WTC11 (cell line): ENCODE measurements around the gene ENAH. TPM values are rescaled to one million over a fixed set of nuclear protein-coding genes. Genes with fewer than 3 reads are reported as not detected.

ENCODE experiments used
- ATAC-seq: fragments of 200-7000 bp; cut with Tn5 transposase; 2 replicates; pipeline ENCODE4 v1.10.0; 2021; ENCODE audit warnings: mild to moderate bottlenecking, moderate library complexity
- CTCF ChIA-PET: fragments of 300-600 bp; sonication (Branson Sonifier 250); formaldehyde crosslinking; loops from one replicate; lab custom pipeline; 2021; ENCODE audit warnings: antibody characterized with exemption; lab: Charles Lee
- POLR2A ChIA-PET: fragments of 350-600 bp; sonication (Branson Sonifier 250); formaldehyde crosslinking; loops from one replicate; lab custom pipeline; 2021; ENCODE audit warnings: antibody characterized with exemption; lab: Charles Lee
- DNase-seq: peaks from one replicate; pipeline ENCODE4 v3.0.0; 2021; ENCODE audit warnings: low spot score
- H3K27ac Mint-ChIP-seq: 2 replicates; pipeline ENCODE4 v1.8.0; 2021; ENCODE audit warnings: mixed read lengths
- H3K27me3 Mint-ChIP-seq: 2 replicates; pipeline ENCODE4 v1.8.0; 2021; ENCODE audit warnings: low read depth, mild to moderate bottlenecking, moderate library complexity, mixed read lengths
- H3K36me3 Mint-ChIP-seq: 2 replicates; pipeline ENCODE4 v1.8.0; 2021; ENCODE audit warnings: mixed read lengths
- H3K4me1 Mint-ChIP-seq: 2 replicates; pipeline ENCODE4 v1.8.0; 2022; ENCODE audit warnings: mixed read lengths
- H3K4me3 Mint-ChIP-seq: 2 replicates; pipeline ENCODE4 v1.8.0; 2021; ENCODE audit warnings: mild to moderate bottlenecking, moderate library complexity, mixed read lengths
- H3K9me3 Mint-ChIP-seq: 2 replicates; pipeline ENCODE4 v1.8.0; 2021; ENCODE audit warnings: mixed read lengths
- CREM ChIP-seq: sonication (generic); formaldehyde crosslinking; IDR thresholded peaks from 2 replicates; pipeline ENCODE4 v1.8.1; 2022; ENCODE audit warnings: mild to moderate bottlenecking, missing genetic modification reagents, moderate library complexity
- IRF2 ChIP-seq: sonication (generic); formaldehyde crosslinking; IDR thresholded peaks from 2 replicates; pipeline ENCODE4 v1.8.0; 2022; ENCODE audit warnings: low read depth, missing genetic modification reagents, borderline replicate concordance
- MXD4 ChIP-seq: fragments of 250-450 bp; sonication (Bioruptor Pico); IDR thresholded peaks from 2 replicates; pipeline ENCODE4 v1.8.0; 2021; ENCODE audit warnings: mild to moderate bottlenecking, moderate library complexity, borderline replicate concordance
- NFATC4 ChIP-seq: fragments of 250-450 bp; sonication (Bioruptor Pico); IDR thresholded peaks from 2 replicates; pipeline ENCODE4 v1.9.0; 2021; ENCODE audit warnings: mild to moderate bottlenecking
- NFYB ChIP-seq: sonication (generic); formaldehyde crosslinking; conservative IDR thresholded peaks from 2 replicates; pipeline ENCODE4 v1.8.0; 2022; ENCODE audit warnings: low read depth, missing genetic modification reagents
- SP1 ChIP-seq: sonication (generic); formaldehyde crosslinking; conservative IDR thresholded peaks from 2 replicates; pipeline ENCODE4 v1.8.1; 2022; ENCODE audit warnings: missing genetic modification reagents
- TEAD4 ChIP-seq: sonication (generic); formaldehyde crosslinking; IDR thresholded peaks from 2 replicates; pipeline ENCODE4 v1.8.0; 2022; ENCODE audit warnings: mild to moderate bottlenecking, missing genetic modification reagents
- ZBTB21 ChIP-seq: sonication (generic); formaldehyde crosslinking; IDR thresholded peaks from 2 replicates; pipeline ENCODE4 v1.8.1; 2023; ENCODE audit warnings: mild to moderate bottlenecking, missing genetic modification reagents, borderline replicate concordance
- ZNF138 ChIP-seq: sonication (generic); formaldehyde crosslinking; conservative IDR thresholded peaks from 2 replicates; pipeline ENCODE4 v1.8.1; 2022; ENCODE audit warnings: mild to moderate bottlenecking, moderate library complexity, missing genetic modification reagents
- ZNF423 ChIP-seq: fragments of 250-450 bp; sonication (Bioruptor Pico); IDR thresholded peaks from 2 replicates; pipeline ENCODE4 v2.1.2; 2022; ENCODE audit warnings: mild to moderate bottlenecking, moderate library complexity
- total RNA-seq: library from RNA; stranded (reverse); gene quantifications from 3 replicates; pipeline ENCODE4 v1.2.3, GENCODE V29; 2021
- TF ChIP-seq, protein P1 (sequence below): fragments of 250-450 bp; sonication (Bioruptor Pico); IDR thresholded peaks from 2 replicates; pipeline ENCODE4 v1.9.0; 2021; ENCODE audit warnings: mild to moderate bottlenecking
- TF ChIP-seq, protein P2 (sequence below): sonication (generic); formaldehyde crosslinking; IDR thresholded peaks from 2 replicates; pipeline ENCODE4 v1.8.1; 2022; ENCODE audit warnings: missing genetic modification reagents, borderline replicate concordance
- TF ChIP-seq, protein P3 (sequence below): sonication (generic); formaldehyde crosslinking; IDR thresholded peaks from 2 replicates; pipeline ENCODE4 v1.8.0; 2023; ENCODE audit warnings: mild to moderate bottlenecking, missing genetic modification reagents
- TF ChIP-seq, protein P4 (sequence below): fragments of 250-450 bp; sonication (Bioruptor Pico); IDR thresholded peaks from 2 replicates; pipeline ENCODE4 v2.1.2; 2022; ENCODE audit warnings: mild to moderate bottlenecking, moderate library complexity
- TF ChIP-seq, protein P5 (sequence below): fragments of 250-450 bp; sonication (Bioruptor Pico); IDR thresholded peaks from 2 replicates; pipeline ENCODE4 v1.9.0; 2021; ENCODE audit warnings: mild to moderate bottlenecking, borderline replicate concordance
- TF ChIP-seq, protein P6 (sequence below): fragments of 250-450 bp; sonication (Bioruptor Pico); IDR thresholded peaks from 2 replicates; pipeline ENCODE4 v1.9.0; 2021; ENCODE audit warnings: mild to moderate bottlenecking

The ENAH gene
- total RNA-seq, 1 experiment from 2014 or later, result 227 TPM

DNA sequence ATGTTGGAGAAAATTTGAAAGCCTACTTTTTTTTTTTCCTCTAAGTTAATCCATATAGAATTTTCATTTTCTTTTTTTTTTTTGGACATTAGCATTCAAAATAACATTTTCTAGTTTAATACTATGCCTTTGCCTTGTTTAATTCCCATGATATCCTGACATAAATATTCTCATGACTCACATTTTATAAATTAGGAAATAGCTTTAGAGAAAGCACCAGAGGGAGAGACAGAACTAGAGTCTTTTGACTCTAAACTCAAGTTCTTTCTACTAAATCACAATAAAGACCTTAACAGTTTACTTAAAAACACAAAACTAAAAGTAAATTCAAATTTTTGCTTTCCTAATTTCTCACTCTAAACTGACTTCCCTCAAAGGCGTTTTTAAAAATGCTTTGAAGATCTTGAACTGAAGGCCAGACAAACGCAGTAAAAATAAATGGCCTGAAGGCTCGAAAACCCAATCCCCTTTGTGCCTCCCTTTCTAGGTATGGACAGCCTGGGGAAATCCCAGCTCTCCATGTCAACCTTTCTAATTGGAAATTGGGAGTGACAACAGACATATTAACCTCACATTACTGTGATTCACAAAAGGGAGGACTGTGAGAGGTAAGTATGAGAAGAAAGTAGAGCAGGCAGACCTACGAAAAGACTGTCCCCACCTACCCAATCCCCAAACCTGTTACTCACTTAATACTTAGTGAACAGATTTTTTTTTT lies 104.6 kb downstream of the ENAH start:
- POLR2A ChIA-PET, result interaction anchor here (0.7 kb wide), 1 partner anchor 79 kb away, joined by 5 read pairs; no protein-coding TSS in a partner anchor
- peaks cover 5% of the 10 kb centered on the region; the same call in 1 of the 2 replicates for H3K9me3 Mint-ChIP-seq
- CTCF ChIA-PET, result interaction anchor here (0.5 to 1.4 kb wide), 3 partner anchors 67 to 407 kb away, joined by 3 read pairs; no protein-coding TSS in a partner anchor
- H3K27ac Mint-ChIP-seq, result peak overlapping the region; percentile 89
- H3K4me3 Mint-ChIP-seq, result no peak overlapping the region
- H3K27me3 Mint-ChIP-seq, result no peaks in the 10 kb centered on the region
- DNase-seq (no peak), ATAC-seq (no peak)
- peaks cover 12% of the 10 kb centered on the region for H3K36me3 Mint-ChIP-seq
- H3K4me1 Mint-ChIP-seq, result peaks cover 17% of the 10 kb centered on the region
- TF ChIP-seq SP1 (no peak), ZBTB21 (no peak)
- TF ChIP-seq, all 79 proteins: peak for 0

DNA sequence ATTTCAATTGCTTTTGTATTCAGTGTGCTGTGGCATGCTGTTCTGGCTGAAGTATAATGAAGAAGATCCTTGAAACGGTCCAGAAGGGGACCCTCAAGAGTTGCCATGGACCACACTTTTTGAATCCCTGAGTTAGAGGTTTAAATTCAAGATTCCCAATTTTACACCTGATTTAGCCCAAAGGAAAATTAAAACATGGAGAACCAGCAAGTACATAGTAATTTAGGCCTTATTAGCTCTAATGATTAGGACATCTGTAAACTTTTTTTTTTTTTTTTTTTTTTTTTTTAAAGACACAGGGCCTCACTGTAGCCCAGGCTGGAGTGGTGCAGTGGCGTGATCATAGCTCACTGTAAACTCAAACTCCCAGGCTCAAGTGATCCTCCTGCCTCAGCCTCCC lies 107.3 kb downstream of the ENAH start:
- no peak for TF ChIP-seq SP1
- TF ChIP-seq TEAD4 (CRISPR knock-in tag), result no peak
- TF ChIP-seq CREM (CRISPR knock-in tag), result no peak
- TF ChIP-seq ZNF138, result no peak
- no peak for TF ChIP-seq NFATC4 (CRISPR knock-in tag)
- TF ChIP-seq, protein P1, sequence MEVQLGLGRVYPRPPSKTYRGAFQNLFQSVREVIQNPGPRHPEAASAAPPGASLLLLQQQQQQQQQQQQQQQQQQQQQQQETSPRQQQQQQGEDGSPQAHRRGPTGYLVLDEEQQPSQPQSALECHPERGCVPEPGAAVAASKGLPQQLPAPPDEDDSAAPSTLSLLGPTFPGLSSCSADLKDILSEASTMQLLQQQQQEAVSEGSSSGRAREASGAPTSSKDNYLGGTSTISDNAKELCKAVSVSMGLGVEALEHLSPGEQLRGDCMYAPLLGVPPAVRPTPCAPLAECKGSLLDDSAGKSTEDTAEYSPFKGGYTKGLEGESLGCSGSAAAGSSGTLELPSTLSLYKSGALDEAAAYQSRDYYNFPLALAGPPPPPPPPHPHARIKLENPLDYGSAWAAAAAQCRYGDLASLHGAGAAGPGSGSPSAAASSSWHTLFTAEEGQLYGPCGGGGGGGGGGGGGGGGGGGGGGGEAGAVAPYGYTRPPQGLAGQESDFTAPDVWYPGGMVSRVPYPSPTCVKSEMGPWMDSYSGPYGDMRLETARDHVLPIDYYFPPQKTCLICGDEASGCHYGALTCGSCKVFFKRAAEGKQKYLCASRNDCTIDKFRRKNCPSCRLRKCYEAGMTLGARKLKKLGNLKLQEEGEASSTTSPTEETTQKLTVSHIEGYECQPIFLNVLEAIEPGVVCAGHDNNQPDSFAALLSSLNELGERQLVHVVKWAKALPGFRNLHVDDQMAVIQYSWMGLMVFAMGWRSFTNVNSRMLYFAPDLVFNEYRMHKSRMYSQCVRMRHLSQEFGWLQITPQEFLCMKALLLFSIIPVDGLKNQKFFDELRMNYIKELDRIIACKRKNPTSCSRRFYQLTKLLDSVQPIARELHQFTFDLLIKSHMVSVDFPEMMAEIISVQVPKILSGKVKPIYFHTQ (CRISPR knock-in tag), result no peak
- TF ChIP-seq, protein P2, sequence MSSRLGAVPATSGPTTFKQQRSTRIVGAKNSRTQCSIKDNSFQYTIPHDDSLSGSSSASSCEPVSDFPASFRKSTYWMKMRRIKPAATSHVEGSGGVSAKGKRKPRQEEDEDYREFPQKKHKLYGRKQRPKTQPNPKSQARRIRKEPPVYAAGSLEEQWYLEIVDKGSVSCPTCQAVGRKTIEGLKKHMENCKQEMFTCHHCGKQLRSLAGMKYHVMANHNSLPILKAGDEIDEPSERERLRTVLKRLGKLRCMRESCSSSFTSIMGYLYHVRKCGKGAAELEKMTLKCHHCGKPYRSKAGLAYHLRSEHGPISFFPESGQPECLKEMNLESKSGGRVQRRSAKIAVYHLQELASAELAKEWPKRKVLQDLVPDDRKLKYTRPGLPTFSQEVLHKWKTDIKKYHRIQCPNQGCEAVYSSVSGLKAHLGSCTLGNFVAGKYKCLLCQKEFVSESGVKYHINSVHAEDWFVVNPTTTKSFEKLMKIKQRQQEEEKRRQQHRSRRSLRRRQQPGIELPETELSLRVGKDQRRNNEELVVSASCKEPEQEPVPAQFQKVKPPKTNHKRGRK (CRISPR knock-in tag), result no peak
- TF ChIP-seq, protein P3, sequence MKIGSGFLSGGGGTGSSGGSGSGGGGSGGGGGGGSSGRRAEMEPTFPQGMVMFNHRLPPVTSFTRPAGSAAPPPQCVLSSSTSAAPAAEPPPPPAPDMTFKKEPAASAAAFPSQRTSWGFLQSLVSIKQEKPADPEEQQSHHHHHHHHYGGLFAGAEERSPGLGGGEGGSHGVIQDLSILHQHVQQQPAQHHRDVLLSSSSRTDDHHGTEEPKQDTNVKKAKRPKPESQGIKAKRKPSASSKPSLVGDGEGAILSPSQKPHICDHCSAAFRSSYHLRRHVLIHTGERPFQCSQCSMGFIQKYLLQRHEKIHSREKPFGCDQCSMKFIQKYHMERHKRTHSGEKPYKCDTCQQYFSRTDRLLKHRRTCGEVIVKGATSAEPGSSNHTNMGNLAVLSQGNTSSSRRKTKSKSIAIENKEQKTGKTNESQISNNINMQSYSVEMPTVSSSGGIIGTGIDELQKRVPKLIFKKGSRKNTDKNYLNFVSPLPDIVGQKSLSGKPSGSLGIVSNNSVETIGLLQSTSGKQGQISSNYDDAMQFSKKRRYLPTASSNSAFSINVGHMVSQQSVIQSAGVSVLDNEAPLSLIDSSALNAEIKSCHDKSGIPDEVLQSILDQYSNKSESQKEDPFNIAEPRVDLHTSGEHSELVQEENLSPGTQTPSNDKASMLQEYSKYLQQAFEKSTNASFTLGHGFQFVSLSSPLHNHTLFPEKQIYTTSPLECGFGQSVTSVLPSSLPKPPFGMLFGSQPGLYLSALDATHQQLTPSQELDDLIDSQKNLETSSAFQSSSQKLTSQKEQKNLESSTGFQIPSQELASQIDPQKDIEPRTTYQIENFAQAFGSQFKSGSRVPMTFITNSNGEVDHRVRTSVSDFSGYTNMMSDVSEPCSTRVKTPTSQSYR (CRISPR knock-in tag), result no peak
- TF ChIP-seq, protein P4, sequence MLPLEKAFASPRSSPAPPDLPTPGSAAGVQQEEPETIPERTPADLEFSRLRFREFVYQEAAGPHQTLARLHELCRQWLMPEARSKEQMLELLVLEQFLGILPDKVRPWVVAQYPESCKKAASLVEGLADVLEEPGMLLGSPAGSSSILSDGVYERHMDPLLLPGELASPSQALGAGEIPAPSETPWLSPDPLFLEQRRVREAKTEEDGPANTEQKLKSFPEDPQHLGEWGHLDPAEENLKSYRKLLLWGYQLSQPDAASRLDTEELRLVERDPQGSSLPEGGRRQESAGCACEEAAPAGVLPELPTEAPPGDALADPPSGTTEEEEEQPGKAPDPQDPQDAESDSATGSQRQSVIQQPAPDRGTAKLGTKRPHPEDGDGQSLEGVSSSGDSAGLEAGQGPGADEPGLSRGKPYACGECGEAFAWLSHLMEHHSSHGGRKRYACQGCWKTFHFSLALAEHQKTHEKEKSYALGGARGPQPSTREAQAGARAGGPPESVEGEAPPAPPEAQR (CRISPR knock-in tag), result no peak
- TF ChIP-seq, protein P5, sequence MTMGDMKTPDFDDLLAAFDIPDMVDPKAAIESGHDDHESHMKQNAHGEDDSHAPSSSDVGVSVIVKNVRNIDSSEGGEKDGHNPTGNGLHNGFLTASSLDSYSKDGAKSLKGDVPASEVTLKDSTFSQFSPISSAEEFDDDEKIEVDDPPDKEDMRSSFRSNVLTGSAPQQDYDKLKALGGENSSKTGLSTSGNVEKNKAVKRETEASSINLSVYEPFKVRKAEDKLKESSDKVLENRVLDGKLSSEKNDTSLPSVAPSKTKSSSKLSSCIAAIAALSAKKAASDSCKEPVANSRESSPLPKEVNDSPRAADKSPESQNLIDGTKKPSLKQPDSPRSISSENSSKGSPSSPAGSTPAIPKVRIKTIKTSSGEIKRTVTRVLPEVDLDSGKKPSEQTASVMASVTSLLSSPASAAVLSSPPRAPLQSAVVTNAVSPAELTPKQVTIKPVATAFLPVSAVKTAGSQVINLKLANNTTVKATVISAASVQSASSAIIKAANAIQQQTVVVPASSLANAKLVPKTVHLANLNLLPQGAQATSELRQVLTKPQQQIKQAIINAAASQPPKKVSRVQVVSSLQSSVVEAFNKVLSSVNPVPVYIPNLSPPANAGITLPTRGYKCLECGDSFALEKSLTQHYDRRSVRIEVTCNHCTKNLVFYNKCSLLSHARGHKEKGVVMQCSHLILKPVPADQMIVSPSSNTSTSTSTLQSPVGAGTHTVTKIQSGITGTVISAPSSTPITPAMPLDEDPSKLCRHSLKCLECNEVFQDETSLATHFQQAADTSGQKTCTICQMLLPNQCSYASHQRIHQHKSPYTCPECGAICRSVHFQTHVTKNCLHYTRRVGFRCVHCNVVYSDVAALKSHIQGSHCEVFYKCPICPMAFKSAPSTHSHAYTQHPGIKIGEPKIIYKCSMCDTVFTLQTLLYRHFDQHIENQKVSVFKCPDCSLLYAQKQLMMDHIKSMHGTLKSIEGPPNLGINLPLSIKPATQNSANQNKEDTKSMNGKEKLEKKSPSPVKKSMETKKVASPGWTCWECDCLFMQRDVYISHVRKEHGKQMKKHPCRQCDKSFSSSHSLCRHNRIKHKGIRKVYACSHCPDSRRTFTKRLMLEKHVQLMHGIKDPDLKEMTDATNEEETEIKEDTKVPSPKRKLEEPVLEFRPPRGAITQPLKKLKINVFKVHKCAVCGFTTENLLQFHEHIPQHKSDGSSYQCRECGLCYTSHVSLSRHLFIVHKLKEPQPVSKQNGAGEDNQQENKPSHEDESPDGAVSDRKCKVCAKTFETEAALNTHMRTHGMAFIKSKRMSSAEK, result no peak
- TF ChIP-seq MXD4 (CRISPR knock-in tag), result no peak
- no peak for TF ChIP-seq IRF2 (CRISPR knock-in tag)
- TF ChIP-seq NFYB (CRISPR knock-in tag), result no peak
- TF ChIP-seq, protein P6, sequence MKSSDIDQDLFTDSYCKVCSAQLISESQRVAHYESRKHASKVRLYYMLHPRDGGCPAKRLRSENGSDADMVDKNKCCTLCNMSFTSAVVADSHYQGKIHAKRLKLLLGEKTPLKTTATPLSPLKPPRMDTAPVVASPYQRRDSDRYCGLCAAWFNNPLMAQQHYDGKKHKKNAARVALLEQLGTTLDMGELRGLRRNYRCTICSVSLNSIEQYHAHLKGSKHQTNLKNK (CRISPR knock-in tag), result no peak
- no peak for TF ChIP-seq ZNF423
- H3K4me3 Mint-ChIP-seq, result no peak overlapping the region
- POLR2A ChIA-PET, result interaction anchor here (0.6 kb wide), 1 partner anchor 326 kb away, joined by 4 read pairs; no protein-coding TSS in a partner anchor

More for the DNA sequence above, 107.3 kb downstream of the ENAH start:
- no peak for DNase-seq
- Mint-ChIP-seq H3K4me1 (peaks cover 31% of the 10 kb centered on the region), H3K9me3 (no peaks in the 10 kb centered on the region), H3K36me3 (no peaks in the 10 kb centered on the region; the same call in 1 of the 2 replicates), H3K27ac (no peak overlapping the region), H3K27me3 (no peaks in the 10 kb centered on the region)
- CTCF ChIA-PET, result interaction anchor here (1.2 to 1.4 kb wide), 3 partner anchors 65 to 110 kb away, joined by 5 read pairs; no protein-coding TSS in a partner anchor
- no peak for ATAC-seq
